Immature natural killer cell (primary cell): ENCODE data around the gene DCTD. TPM values are rescaled to one million over a fixed set of nuclear protein-coding genes. Genes with fewer than 3 reads are reported as not detected.

Experiments used
- DNase-seq, 3 donors: peaks; one replicate each; pipeline ENCODE4 v3.0.0; 2022; ENCODE audit warnings: mixed read lengths in 1 of 3
- H3K27ac Mint-ChIP-seq, 6 donors: one replicate each; pipeline ENCODE4 v1.8.0; 2020; ENCODE audit warnings: mixed read lengths in 6 of 6, mild to moderate bottlenecking in 5 of 6, inconsistent platforms in 4 of 6, moderate library complexity in 3 of 6
- H3K27me3 Mint-ChIP-seq, 3 donors: one replicate each; pipeline ENCODE4 v1.8.0; 2020 to 2021; ENCODE audit warnings: low read depth in 3 of 3, mild to moderate bottlenecking in 3 of 3, mixed read lengths in 3 of 3, moderate library complexity in 3 of 3, inconsistent platforms in 1 of 3
- H3K36me3 Mint-ChIP-seq, 3 donors: one replicate each; pipeline ENCODE4 v1.8.0; 2020; ENCODE audit warnings: mixed read lengths in 3 of 3, inconsistent platforms in 2 of 3, mild to moderate bottlenecking in 2 of 3
- H3K4me1 Mint-ChIP-seq, 2 donors: one replicate each; pipeline ENCODE4 v1.8.0; 2020; ENCODE audit warnings: inconsistent platforms in 2 of 2, mild to moderate bottlenecking in 2 of 2, mixed read lengths in 2 of 2, moderate library complexity in 1 of 2
- H3K4me3 Mint-ChIP-seq, 5 donors: one replicate each; pipeline ENCODE4 v1.8.0; 2020; ENCODE audit warnings: mild to moderate bottlenecking in 5 of 5, mixed read lengths in 5 of 5, inconsistent platforms in 3 of 5, moderate library complexity in 3 of 5
- H3K9me3 Mint-ChIP-seq, 6 donors: one replicate each; pipeline ENCODE4 v1.8.0; 2020; ENCODE audit warnings: mild to moderate bottlenecking in 6 of 6, mixed read lengths in 6 of 6, inconsistent platforms in 4 of 6, moderate library complexity in 3 of 6
- polyA plus RNA-seq, 3 donors: library from polyadenylated mRNA; unstranded; fragments of 300-500 nt; fragmentation: Illumina TruSeq; gene quantifications; one replicate each; pipeline ENCODE4 v1.2.3, GENCODE V29; 2021

DCTD gene
- polyA plus RNA-seq, 3 donors from 2014 or later, result 75.1 to 131 (median 96.9) TPM

- no peaks in the 10 kb centered on the region for H3K4me1 Mint-ChIP-seq
- H3K4me3 Mint-ChIP-seq, result no peak overlapping the region
- H3K27ac Mint-ChIP-seq, result no peak overlapping the region
- peaks cover 0 to 7% (median 3%) of the 10 kb centered on the region in 3 donors for H3K27me3 Mint-ChIP-seq
- H3K36me3 Mint-ChIP-seq, result no peaks in the 10 kb centered on the region
- H3K9me3 Mint-ChIP-seq, result no peaks in the 10 kb centered on the region
- no peak for DNase-seq
Observed at GRCh38 chr4:182846036-182846435, 71.2 kb downstream of the DCTD start.

GRCh38 chr4:182845618-182846017 lies 71.6 kb downstream of the DCTD start:
- Mint-ChIP-seq H3K4me3 (no peak overlapping the region), H3K27me3 (peaks cover 0 to 8% (median 3%) of the 10 kb centered on the region in 3 donors)

GRCh38 chr4:182843808-182844325 lies 73.3 kb downstream of the DCTD start:
- Mint-ChIP-seq H3K27ac (peak overlapping the region in 1 of 6 donors; percentile 23), H3K4me3 (no peak overlapping the region), H3K27me3 (peaks cover 0 to 8% (median 3%) of the 10 kb centered on the region in 3 donors), H3K36me3 (no peaks in the 10 kb centered on the region), H3K9me3 (no peaks in the 10 kb centered on the region), H3K4me1 (no peaks in the 10 kb centered on the region)
- no peak for DNase-seq

More at GRCh38 chr4:182845618-182846017, 71.6 kb downstream of the DCTD start:
- no peaks in the 10 kb centered on the region for H3K4me1 Mint-ChIP-seq
- H3K36me3 Mint-ChIP-seq, result no peaks in the 10 kb centered on the region
- H3K27ac Mint-ChIP-seq, result no peak overlapping the region
- DNase-seq, result no peak
- no peaks in the 10 kb centered on the region for H3K9me3 Mint-ChIP-seq

GRCh38 chr4:182842759-182843390 lies 74.3 kb downstream of the DCTD start:
- peaks cover 0 to 8% (median 5%) of the 10 kb centered on the region in 3 donors for H3K27me3 Mint-ChIP-seq
- H3K4me3 Mint-ChIP-seq, result no peak overlapping the region
- H3K9me3 Mint-ChIP-seq, result no peaks in the 10 kb centered on the region
- H3K4me1 Mint-ChIP-seq, result no peaks in the 10 kb centered on the region
- no peaks in the 10 kb centered on the region for H3K36me3 Mint-ChIP-seq
- no peak for DNase-seq
- H3K27ac Mint-ChIP-seq, result no peak overlapping the region

DNA sequence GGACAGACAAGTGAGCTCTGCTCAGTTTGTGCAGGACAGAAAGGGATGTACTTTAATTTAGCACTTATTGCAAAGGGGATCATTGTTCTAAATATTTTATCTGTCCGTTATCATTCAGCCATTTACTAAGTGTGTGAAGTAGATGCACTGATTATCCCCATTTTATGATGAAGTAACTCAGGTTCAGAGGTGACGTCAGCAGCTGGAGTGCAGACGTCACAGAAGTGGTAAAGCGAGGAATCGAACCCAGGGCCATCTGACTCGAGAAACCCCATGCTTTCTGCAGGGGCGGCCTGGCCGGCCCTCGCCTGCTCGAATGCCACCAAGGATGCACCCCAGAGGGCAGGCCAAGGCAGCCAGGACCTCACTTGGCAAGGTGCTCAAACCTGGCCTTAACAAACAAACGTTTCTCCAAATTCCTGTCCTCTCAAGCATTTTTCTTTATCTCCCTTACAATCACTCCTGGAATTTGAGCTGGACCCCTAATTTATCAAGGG lies 75.0 kb downstream of the DCTD start:
- DNase-seq, result no peak
- Mint-ChIP-seq H3K27me3 (peaks cover under 1 to 5% (median 5%) of the 10 kb centered on the region in 3 donors), H3K27ac (no peak overlapping the region), H3K9me3 (peaks cover 0 to 2% (median 0%) of the 10 kb centered on the region in 6 donors), H3K36me3 (no peaks in the 10 kb centered on the region), H3K4me3 (no peak overlapping the region), H3K4me1 (peaks cover under 1 to 5% of the 10 kb centered on the region in 2 donors)

- H3K4me1 Mint-ChIP-seq, result peaks cover 13 to 22% of the 10 kb centered on the region in 2 donors
- no peaks in the 10 kb centered on the region for H3K36me3 Mint-ChIP-seq
- no peak overlapping the region for H3K4me3 Mint-ChIP-seq
- H3K9me3 Mint-ChIP-seq, result peaks cover 0 to 5% (median 0%) of the 10 kb centered on the region in 6 donors
- peaks cover 4 to 8% (median 5%) of the 10 kb centered on the region in 3 donors for H3K27me3 Mint-ChIP-seq
- peak overlapping the region in 1 of 6 donors; percentile 62 for H3K27ac Mint-ChIP-seq
- DNase-seq, result no peak
Observed at GRCh38 chr4:182840108-182840507, 77.1 kb downstream of the DCTD start.

Other genes starting within 250 kb of the DCTD start
- gene WWC2, start 181.9 kb upstream of the DCTD start, polyA plus RNA-seq, result 1 to 10 TPM in 1 of 3 donors, under 1 TPM in 2; 0.13 to 3.7 (median 0.78) TPM